Activated naive CD4-positive, alpha-beta T cell (primary cell): ENCODE measurements around the gene ABCA7.
A peak's percentile ranks its signal among the peaks of the same experiment; 100 is the strongest.

Source experiments
- DNase-seq, 4 experiments: peaks; one replicate each; lab custom pipeline; 2025; lab: John Stamatoyannopoulos, UW

ABCA7 gene

DNA sequence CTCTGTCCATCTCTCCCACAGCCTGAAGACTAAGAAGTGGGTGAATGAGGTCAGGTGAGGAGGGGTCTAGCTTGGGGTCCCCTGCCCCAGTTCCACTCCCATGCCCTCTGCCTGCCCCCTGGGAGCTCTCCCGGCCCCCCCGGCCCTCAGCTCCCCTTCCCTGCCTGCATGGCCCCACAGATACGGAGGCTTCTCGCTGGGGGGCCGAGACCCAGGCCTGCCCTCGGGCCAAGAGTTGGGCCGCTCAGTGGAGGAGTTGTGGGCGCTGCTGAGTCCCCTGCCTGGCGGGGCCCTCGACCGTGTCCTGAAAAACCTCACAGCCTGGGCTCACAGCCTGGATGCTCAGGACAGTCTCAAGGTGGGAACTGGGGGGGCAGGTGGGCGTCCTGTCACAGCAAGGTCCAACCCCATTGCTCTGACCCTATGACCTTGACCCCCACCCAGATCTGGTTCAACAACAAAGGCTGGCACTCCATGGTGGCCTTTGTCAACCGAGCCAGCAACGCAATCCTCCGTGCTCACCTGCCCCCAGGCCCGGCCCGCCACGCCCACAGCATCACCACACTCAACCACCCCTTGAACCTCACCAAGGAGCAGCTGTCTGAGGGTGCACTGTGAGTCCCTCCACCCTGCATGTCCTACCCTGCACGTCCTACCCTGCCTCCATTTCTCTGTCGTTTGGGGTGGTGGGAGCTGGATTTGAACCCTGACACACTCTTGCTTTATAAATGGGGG, 16.1 kb downstream of the ABCA7 start:
- no peak for DNase-seq

DNA sequence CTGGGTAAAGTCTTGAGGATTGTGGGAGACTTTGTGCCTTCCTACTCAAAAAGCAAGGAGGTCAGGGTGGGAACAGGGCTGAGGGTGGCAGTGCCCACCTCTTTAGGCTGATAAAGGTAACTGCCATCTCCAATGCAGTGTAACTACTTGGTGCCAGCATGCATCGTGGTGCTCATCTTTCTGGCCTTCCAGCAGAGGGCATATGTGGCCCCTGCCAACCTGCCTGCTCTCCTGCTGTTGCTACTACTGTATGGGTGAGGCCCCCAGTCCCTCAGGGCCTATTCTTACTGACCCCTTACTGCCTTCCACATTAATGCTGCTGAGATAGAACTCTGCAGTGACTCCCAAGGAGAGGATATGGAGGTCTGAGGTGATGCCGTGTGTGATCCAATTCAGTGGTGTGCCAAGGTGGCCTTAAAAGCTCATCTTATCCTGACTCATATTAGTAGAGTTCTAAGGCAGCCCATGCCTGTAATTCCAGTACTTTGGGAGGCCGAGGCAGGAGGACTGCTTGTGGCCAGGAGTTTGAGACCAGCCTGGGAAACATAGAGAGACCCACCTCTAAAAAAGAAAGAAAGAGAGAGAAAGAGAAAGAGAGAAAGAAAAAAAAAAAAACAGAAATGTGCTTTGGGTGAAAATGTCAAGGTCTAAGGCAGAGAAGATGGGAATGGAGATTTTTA, 17.4 kb downstream of the ABCA7 start:
- no peak for DNase-seq

- no peak for DNase-seq
Measured at GRCh38 chr19:1058112-1058511, 18.2 kb downstream of the ABCA7 start.

- no peak for DNase-seq
Measured at GRCh38 chr19:1060689-1061088, 20.8 kb downstream of the ABCA7 start.

GRCh38 chr19:1061987-1062386, 22.1 kb downstream of the ABCA7 start:
- DNase-seq: no peak

- DNase-seq: no peak
Measured at GRCh38 chr19:1062387-1063029, 22.6 kb downstream of the ABCA7 start.

DNA sequence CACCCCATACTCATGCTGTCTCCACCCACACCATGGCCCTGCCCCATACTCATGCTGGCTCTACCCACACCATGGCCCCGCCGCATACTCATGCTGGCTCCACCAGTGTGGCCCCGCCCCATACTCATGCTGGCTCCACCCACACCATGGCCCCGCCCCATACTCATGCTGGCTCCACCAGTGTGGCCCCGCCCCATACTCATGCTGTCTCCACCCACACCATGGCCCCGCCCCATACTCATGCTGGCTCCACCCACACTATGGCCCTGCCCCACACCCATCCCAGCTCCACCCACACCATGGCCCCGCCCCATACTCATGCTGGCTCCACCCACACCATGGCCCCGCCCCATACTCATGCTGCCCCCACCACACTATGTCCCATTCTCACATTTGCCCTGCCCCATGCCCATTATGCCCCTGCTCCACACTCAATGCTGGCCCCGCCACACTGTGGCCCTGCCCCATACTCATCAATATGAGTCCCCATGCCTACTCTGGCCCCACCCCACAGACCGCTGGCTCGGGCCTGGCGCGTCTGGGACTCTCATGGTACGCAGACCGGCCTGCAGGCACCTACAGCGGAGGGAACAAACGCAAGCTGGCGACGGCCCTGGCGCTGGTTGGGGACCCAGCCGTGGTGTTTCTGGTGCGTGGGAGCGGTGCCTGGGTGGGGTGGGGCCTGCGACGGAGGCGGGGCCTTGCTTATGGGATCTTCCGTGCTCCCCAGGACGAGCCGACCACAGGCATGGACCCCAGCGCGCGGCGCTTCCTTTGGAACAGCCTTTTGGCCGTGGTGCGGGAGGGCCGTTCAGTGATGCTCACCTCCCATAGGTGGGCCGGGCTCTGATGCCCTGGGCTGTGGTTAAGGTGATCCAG, 23.4 kb downstream of the ABCA7 start:
- DNase-seq: peak; percentile 35 to 55 (median 44)

DNA sequence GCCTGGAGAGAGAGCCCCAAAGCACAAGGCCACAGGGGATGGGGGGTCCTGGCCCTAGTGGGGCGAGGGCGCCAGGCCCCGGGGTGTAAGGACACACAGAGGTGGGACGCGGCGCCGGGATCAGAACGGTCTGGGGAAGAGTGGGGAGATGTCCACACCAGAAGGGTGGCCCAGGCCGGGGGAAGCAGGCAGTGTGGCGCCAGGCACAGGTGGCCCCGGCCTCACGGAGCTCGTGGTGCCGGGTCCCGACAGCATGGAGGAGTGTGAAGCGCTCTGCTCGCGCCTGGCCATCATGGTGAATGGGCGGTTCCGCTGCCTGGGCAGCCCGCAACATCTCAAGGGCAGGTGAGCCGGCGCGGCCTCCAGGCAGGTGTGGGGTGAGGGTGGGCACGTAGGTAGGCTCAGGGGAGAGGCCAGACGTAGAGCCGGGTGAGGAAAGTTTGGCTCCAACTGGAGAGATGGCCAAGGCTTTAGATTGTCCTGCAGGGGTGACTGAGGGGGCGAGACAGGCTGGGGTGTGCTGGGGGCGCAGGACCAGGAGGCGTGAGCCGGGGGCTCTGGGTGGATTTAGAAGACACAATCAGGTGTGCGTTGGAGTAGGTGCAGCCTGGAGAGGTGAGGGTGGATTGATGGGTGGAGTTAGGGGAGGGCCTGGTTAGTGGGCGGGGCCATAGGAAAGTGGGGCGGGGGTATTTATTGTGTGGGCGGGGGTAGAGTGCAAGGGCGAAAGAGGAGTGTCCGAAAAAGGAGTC, 24.2 kb downstream of the ABCA7 start:
- DNase-seq: no peak

DNA sequence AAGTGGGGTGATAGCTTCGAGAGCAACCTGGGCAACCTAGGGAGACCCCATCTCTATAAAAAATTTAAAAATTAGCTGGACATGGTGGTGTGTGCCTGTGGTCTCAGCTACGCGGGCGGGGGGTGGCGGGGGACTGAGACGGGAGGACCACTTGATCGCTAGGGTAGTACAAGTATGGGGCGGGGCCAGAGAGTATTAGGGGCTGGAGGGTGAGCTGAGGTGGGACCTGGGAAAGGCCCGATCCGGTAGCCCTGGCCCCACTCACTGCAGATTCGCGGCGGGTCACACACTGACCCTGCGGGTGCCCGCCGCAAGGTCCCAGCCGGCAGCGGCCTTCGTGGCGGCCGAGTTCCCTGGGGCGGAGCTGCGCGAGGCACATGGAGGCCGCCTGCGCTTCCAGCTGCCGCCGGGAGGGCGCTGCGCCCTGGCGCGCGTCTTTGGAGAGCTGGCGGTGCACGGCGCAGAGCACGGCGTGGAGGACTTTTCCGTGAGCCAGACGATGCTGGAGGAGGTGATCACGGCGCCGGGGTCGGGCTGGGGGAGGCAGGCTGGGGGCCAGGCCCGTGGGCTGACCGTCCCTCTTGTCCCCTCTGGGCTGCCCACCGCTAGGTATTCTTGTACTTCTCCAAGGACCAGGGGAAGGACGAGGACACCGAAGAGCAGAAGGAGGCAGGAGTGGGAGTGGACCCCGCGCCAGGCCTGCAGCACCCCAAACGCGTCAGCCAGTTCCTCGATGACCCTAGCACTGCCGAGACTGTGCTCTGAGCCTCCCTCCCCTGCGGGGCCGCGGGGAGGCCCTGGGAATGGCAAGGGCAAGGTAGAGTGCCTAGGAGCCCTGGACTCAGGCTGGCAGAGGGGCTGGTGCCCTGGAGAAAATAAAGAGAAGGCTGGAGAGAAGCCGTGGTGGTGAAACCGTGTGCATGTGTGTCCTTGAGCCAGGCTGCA, 25.0 kb downstream of the ABCA7 start:
- DNase-seq: peak; percentile 47 to 68 (median 48)

DNA sequence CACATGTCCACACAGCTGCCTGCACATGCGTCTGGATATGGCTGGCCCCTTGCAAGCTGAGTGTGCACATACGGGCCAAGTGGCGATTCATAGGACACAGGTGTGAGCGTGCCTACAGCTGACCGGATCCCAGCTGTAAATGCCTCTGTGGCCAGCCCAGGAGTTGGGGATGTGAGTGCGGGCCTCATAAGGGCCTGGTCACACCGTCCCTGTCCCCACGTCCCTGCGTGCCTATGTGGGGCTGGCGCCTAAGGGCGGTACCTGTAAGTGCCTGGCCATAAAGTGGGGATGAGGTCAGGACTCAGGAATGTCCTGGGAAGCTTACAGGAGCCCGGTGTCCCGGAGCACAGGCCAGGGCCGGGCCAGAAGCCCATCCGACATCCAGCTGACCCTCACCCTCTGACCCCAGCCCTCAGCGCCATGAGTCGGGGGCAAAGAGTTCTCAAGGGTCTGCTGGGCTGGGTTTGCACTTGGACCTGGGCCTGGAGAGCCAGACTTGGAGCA, 25.8 kb downstream of the ABCA7 start:
- no peak for DNase-seq

- no peak for DNase-seq
Measured at GRCh38 chr19:1066251-1066747, 26.4 kb downstream of the ABCA7 start.

DNA sequence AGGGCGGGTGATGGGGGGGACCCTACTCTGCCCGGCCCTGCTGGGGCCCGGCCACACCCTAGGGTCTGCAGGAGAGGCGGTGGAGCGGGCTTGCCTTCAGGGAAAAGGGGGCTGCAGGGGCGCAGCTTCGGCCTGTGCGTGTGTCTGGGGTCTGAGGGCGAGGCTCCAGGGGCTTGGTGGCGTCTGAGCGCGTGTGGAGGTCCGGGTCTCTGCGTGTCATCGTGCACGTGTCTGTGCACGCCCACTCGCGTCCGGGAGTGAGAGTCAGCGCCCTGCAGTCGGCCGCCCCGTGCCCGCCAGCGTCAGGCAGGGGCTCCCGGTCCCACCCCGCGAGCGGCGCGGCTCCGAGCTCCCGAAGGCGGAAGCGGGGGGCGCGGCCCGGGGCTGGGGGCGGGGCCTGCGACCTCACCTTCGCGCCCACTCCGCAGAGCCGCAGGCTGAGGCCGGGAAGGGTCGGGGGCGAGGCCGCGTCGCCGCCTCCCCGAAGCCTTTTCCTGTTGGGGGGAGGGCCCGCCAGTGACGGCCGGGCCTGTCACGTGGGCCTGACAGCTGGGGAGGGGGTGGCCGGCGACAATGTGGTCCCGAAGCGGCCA, 26.9 kb downstream of the ABCA7 start, which contains the start of gene ARHGAP45:
Gene ARHGAP45 (plus strand): TSS at position 420 of the 593 bp plus-strand sequence. CDS start 239 bp downstream, outside the sequence.
- peak; percentile 39 to 83 (median 66) for DNase-seq

DNA sequence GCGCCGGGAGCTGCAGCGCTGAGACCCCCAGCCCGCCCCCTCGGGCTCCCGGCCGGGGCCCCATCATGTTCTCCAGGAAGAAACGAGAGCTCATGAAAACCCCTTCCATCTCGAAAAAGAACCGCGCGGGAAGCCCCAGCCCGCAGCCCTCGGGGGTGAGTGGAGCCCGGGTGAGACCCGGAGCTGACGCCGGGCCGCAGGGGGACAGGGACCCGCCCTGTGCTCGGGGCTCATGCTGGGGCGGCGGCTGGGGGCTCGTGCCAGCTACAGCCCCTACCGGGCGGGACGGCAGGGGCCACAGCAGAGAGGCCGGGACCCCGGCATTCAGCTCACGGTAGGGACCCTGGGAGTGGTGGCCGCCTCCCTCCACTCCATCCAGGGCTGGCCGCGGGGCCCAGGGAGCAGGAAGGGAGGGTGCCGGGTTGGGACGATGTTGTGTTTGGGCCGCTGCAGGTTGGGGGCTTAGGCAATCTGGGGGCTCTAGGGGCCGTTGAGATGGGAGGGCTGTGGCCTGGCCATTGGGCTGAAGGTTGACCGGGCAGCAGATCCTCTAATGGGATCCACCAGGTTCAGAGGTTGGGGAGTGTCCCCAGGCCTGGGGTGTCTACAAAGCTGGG, 27.5 kb downstream of the ABCA7 start:
- peak in 2 of 4 experiments; percentile 64 to 73 for DNase-seq

- peak in 2 of 4 experiments; percentile 74 to 83 for DNase-seq
Measured at GRCh38 chr19:1068009-1069001, 28.4 kb downstream of the ABCA7 start.

- DNase-seq: peak in 2 of 4 experiments; percentile 47 to 62
Measured at GRCh38 chr19:1069009-1069779, 29.3 kb downstream of the ABCA7 start.

DNA sequence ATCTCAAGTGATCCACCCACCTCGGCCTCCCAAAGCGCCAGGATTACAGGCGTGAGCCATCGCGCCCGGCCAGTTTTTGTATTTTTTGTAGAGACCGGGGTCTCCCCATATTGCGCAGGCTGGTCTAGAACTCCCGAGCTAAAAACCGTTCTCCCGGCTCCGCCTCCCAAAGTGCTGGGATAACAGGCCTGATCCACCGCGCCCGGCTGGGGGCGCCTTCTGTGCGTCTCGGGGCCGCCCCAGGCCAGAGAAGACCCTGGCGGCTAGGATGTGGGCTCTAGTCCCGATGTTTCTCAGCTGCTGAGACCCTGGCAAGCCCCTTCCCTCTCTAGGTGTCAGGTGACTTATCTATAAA, 30.6 kb downstream of the ABCA7 start:
- no peak for DNase-seq
